HG02852 (cell line): Measurements from ENCODE around the gene ARHGAP9.
"Not testable (repeated sequence)": the region's sequence is repeated elsewhere in the genome, so short reads cannot be mapped to it uniquely, and the experiment has no call there.

Source experiments
- ATAC-seq: cut with Tn5 transposase; IDR thresholded peaks from one replicate; pipeline ENCODE4 v1.9.1; 2021; ENCODE audit warnings: mild to moderate bottlenecking, moderate library complexity; ENCODE audit not compliant: unreplicated experiment

Gene ARHGAP9

GRCh38 chr12:57517718-57518117 is 38.1 kb upstream of the ARHGAP9 start:
- not testable (repeated sequence) for ATAC-seq

GRCh38 chr12:57517187-57517586 is 37.5 kb upstream of the ARHGAP9 start:
- no peak for ATAC-seq

GRCh38 chr12:57516617-57517153 is 37.0 kb upstream of the ARHGAP9 start:
- no peak for ATAC-seq

DNA sequence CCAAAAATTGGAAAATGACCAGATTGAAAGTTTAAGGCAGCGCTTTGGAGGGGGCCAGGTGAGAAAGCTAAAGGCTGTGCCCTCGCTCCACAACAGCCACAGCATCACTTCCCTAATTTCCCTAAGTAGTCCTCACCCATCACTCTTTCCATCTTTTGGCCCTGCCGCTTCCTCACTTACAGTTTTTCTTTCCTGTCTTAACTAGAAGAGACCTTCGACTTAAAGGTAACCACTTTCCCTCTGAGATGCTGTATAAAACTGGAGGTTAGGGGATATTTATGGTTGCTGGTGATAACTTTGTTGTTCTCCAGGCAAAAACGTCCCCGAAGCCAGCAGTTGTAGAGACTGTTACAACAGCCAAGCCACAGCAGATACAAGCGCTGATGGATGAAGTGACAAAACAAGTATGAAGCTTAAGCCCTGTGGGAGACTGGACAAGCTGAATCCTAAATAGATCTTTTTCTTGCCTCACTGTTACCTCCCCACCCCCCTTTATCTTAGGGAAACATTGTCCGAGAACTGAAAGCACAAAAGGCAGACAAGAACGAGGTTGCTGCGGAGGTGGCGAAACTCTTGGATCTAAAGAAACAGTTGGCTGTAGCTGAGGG is 36.4 kb upstream of the ARHGAP9 start:
- ATAC-seq = no peak

DNA sequence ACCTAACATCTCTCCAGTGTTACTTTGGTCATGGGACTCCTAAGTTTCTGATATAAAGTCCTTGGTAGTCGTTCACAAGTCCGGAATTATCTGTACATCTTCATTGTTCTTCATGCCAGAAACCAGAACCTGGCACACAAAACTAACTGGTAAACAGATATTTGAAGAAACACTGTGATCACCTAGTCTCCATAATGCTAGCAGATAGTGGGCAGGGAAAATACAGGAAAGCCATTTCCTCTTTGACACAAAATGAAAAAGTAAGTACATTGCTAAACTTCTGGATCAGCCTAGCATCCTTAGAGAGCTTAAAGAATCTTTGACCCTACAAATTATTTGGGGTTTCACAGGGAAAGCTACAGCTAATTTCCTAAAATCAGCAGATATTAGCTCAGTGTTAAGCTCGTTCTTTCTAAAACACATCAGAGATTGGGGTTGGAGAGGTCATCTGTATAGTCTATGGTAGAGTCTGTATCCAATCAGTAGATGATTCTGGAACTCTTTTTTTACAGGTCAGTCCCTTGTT is 35.8 kb upstream of the ARHGAP9 start:
- no peak for ATAC-seq

DNA sequence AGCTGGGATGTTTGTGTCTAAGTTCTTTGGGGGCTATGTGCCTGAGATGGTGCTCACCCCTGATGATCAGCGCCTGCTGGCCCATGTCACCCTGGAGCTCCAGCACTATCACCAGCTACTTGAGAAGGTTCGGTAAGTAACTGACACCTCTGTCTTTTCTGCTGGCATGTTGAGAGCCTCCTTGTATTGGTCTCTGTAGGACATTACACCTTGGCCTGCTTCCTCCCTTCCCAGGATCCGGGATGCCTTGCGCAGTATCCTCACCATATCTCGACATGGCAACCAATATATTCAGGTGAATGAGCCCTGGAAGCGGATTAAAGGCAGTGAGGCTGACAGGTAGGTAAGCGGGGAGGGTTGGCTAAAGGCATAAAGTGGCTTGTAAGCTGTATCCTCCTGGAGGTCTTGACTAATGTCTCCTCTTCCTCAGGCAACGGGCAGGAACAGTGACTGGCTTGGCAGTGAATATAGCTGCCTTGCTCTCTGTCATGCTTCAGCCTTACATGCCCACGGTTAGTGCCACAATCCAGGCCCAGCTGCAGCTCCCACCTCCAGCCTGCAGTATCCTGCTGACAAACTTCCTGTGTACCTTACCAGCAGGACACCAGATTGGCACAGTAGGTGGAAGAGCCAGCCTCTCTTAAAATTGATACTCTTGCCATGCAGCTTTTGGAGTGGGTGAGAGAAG is 35.2 kb upstream of the ARHGAP9 start:
- ATAC-seq = no peak

GRCh38 chr12:57514246-57514645 is 34.6 kb upstream of the ARHGAP9 start:
- ATAC-seq = not testable (repeated sequence)

DNA sequence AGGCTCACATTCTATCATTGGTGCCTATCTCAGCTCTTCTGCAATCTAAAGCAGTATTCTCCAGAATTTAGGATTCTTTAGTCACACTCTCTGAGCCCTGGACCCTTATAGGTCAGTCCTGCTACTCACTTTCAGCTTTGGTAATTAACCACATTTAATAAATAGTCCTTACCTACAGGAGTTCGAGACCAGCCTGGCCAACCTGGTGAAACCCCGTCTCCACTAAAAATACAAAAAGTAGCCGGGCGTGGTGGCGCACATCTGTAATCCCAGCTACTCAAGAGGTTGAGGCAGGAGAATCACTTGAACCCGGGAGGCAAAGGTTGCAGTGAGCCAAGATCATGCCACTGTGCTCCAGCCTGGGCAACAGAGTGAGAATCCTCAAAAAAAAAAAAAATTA is 34.0 kb upstream of the ARHGAP9 start:
- not testable (repeated sequence) for ATAC-seq

GRCh38 chr12:57513266-57513665 is 33.6 kb upstream of the ARHGAP9 start:
- no peak for ATAC-seq

DNA sequence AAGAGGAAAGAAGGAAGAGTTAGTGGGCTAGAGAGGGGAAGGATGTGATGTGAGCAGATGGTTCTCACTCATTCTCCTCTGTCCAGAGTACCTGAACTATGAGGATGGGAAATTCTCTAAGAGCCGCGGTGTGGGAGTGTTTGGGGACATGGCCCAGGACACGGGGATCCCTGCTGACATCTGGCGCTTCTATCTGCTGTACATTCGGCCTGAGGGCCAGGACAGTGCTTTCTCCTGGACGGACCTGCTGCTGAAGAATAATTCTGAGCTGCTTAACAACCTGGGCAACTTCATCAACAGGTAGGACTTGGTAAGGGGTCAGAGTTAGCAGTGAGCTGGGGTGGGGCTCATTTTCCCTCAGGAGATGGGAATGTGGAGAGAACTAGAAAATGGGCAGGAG is 33.0 kb upstream of the ARHGAP9 start:
- no peak for ATAC-seq

DNA sequence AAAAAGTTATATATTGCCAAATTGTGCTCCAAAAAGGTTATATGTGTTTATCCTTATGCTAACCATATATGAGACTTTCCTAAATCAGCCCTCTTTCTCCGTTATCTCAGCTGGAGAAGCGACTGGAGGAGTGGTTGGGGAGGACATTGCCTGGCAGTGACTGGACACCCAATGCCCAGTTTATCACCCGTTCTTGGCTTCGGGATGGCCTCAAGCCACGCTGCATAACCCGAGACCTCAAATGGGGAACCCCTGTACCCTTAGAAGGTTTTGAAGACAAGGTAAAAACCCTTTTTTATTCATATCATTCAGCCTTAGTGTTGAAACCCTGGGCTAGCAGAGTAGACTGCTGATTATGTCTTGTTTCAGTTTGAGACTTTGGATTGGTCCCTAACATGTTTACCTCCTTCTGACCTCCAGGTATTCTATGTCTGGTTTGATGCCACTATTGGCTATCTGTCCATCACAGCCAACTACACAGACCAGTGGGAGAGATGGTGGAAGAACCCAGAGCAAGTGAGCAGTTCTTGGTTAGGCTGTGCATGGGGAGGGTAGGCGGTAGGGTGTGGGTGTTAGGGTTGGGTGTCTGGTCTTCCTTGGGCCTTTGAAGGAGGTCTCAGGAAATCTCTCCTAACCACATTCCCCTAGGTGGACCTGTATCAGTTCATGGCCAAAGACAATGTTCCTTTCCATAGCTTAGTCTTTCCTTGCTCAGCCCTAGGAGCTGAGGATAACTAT is 32.1 kb upstream of the ARHGAP9 start:
- no peak for ATAC-seq

- no peak for ATAC-seq
Measured at GRCh38 chr12:57511161-57511560, 31.5 kb upstream of the ARHGAP9 start.

- ATAC-seq = not testable (repeated sequence)
Measured at GRCh38 chr12:57507796-57508195, 28.1 kb upstream of the ARHGAP9 start.

- not testable (repeated sequence) for ATAC-seq
Measured at GRCh38 chr12:57506541-57506940, 26.9 kb upstream of the ARHGAP9 start.

DNA sequence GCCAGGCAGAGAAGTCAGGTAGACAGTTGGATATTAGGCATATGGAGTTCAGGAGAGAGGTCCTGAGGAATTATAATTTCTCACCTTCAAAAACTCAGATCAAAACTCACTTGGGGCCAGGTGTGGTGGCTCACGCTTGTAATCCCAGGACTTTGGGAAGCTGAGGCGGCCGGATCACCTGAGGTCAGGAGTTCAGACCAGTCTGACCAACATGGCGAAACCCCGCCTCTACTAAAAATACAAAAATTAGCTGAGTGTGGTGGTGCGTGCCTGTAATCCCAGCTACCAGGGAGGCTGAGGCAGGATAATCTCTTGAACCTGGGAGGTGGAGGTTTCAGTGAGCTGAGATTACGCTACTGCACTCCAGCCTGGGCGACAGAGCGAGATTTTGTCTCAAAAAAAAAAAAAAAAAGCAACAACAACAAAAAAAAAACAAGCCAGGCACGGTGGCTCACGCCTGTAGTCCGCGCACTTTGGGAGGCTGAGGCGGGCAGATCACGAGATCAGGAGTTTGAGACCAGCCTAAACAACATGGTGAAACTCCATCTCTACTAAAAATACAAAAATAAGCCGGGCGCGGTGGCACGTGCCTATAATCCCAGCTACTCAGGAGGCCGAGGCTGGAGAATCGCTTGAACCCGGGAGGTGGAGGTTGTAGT is 22.8 kb upstream of the ARHGAP9 start:
- ATAC-seq = not testable (repeated sequence)

GRCh38 chr12:57500213-57500612 is 20.5 kb upstream of the ARHGAP9 start:
- no peak for ATAC-seq

GRCh38 chr12:57498571-57498970 is 18.9 kb upstream of the ARHGAP9 start:
- no peak for ATAC-seq

DNA sequence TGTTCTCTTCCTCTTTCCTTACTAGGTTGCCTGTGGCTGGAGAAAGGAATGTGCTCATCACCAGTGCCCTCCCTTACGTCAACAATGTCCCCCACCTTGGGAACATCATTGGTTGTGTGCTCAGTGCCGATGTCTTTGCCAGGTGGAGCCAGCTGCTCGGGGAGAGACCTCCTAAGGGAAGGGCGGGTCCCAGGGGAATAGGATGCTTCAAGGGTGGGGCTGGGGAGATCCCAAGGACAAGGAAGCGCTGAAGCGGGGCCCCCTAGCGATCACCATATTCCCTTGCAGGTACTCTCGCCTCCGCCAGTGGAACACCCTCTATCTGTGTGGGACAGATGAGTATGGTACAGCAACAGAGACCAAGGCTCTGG is 18.5 kb upstream of the ARHGAP9 start:
- no peak for ATAC-seq

GRCh38 chr12:57497223-57498131 is 17.8 kb upstream of the ARHGAP9 start:
- ATAC-seq = no peak

GRCh38 chr12:57496822-57497221 is 17.2 kb upstream of the ARHGAP9 start:
- no peak for ATAC-seq
